Mucosa of descending colon (tissue), 3 donors: ENCODE data around the gene AOAH. TPM values are rescaled to one million over a fixed set of nuclear protein-coding genes. Genes with fewer than 3 reads are reported as not detected.

Experiments
- ATAC-seq: fragments of 200-7000 bp; cut with Tn5 transposase; one replicate; pipeline ENCODE4 v1.9.1; 2020; ENCODE audit warnings: mild to moderate bottlenecking, moderate library complexity
- DNase-seq, 3 donors: peaks; one replicate each; pipeline ENCODE4 v3.0.0-alpha.2; 2020
- H3K36me3 ChIP-seq: fragments of 200-600 bp; one replicate; pipeline ENCODE4 v1.8.0; 2021; ENCODE audit warnings: low read depth, mild to moderate bottlenecking
- H3K4me1 ChIP-seq: fragments of 200-600 bp; one replicate; pipeline ENCODE4 v1.8.0; 2021; ENCODE audit warnings: low read depth, mild to moderate bottlenecking
- H3K4me3 ChIP-seq: fragments of 200-600 bp; one replicate; pipeline ENCODE4 v1.8.0; 2021; ENCODE audit warnings: mild to moderate bottlenecking
- H3K9me3 ChIP-seq: fragments of 200-600 bp; one replicate; pipeline ENCODE4 v1.8.0; 2021; ENCODE audit warnings: mild to moderate bottlenecking
- intact Hi-C, 2 donors: fragments of 100-400 bp; cut with DNase I in 1 of 2; cut with micrococcal nuclease in 1 of 2; formaldehyde crosslinking; loops; one replicate each; pipeline versions ENCODE4 v1.11.0 to v1.11.1; 2022; cut with DNase I, micrococcal nuclease
- total RNA-seq, 3 donors: library from RNA; stranded (reverse); fragmentation: NEBNext Ultra II Directional in 2 of 3; extraction: Animal tissue kit (Norgen Biotek cat#: 25700) in 2 of 3; gene quantifications; one replicate each; pipeline versions ENCODE4 v1.2.1 to v1.2.4, GENCODE V29; 2021 to 2023
- TF ChIP-seq, protein P1 (sequence below): fragments of 200-600 bp; IDR thresholded peaks from one replicate; pipeline ENCODE4 v1.8.0; 2022; ENCODE audit warnings: antibody characterized with exemption, mild to moderate bottlenecking
- donor health status: DM: no; HTN: no; CAD: no; lungs with moderate emphysema.
- donor health status: DM: no; HTN: no; CAD: no.
- donor health status: DM: no; HTN: yes; CAD: no.

Gene AOAH
- total RNA-seq, 3 donors from 2014 or later: 15.7 to 36.1 (median 28.8) TPM

DNA sequence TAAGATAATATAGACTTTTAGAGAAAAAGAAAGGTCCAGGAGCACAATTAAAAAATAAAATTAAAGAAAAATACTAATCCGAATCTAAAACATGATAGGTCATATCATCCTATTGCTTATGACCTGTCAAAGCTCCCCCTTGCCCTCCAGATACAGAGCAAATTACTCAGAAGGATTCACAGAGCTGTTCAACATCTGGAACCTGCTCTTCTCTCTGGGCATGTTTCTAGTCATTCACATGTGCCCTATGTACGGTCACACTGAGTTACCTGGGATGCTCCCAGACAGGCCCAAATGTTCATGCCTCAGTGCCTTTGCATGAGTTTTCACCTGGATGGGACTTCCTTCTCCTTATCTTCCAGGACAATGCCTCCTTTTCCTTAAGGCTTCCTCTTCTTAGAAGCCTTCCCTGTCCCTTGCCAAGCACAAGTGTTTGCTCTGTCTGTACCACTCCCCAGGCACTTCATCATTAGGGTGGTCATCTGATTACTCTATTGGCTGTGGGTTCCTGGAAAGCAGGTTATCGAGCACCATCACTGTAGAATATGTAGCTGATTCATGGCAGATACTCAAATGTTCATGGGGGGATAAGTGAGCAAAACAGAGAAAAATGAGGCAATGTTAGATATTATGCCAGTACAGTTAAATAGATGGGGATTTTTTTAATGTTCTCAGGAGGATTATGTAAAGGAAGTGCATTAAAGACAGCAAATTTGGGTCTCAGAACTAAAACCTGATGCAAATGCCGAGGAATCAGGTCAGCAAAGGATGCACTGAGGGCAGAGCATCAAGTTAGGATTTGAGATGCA, 12.0 kb upstream of the AOAH start:
- TF ChIP-seq, protein P1, sequence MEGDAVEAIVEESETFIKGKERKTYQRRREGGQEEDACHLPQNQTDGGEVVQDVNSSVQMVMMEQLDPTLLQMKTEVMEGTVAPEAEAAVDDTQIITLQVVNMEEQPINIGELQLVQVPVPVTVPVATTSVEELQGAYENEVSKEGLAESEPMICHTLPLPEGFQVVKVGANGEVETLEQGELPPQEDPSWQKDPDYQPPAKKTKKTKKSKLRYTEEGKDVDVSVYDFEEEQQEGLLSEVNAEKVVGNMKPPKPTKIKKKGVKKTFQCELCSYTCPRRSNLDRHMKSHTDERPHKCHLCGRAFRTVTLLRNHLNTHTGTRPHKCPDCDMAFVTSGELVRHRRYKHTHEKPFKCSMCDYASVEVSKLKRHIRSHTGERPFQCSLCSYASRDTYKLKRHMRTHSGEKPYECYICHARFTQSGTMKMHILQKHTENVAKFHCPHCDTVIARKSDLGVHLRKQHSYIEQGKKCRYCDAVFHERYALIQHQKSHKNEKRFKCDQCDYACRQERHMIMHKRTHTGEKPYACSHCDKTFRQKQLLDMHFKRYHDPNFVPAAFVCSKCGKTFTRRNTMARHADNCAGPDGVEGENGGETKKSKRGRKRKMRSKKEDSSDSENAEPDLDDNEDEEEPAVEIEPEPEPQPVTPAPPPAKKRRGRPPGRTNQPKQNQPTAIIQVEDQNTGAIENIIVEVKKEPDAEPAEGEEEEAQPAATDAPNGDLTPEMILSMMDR: no peak
- ATAC-seq (peak; percentile 11), DNase-seq (no peak)
- no peaks in the 10 kb centered on the region for H3K9me3 ChIP-seq
- no peak overlapping the region for H3K4me3 ChIP-seq
- peaks cover 7% of the 10 kb centered on the region for H3K4me1 ChIP-seq
- no peaks in the 10 kb centered on the region for H3K36me3 ChIP-seq
- intact Hi-C loops: no loop called here

DNA sequence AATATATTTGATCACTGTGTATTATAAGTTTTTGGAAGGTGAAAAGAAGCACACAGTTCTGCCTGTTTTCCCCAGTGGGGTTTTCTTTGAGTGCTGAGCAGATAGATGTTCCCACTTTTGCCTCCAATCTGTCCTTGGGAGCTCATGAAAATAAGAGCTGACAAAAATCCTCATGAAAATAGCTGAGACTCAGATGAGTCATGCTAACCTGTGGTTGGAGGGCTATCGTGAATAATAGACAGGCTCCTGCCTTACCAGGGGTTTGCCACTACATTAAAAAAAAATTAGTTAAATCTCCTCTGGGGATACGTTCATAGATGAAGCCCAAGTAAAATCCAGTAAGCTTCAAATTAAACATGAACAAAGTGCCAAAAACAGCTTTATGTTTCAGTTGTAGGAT, 10.9 kb upstream of the AOAH start:
- Histone ChIP-seq H3K9me3 (no peaks in the 10 kb centered on the region), H3K4me3 (no peak overlapping the region), H3K36me3 (no peaks in the 10 kb centered on the region), H3K4me1 (peaks cover 7% of the 10 kb centered on the region)
- intact Hi-C loops: no loop called here
- no peak for DNase-seq
- no peak for ATAC-seq
- TF ChIP-seq, protein P1: no peak

DNA sequence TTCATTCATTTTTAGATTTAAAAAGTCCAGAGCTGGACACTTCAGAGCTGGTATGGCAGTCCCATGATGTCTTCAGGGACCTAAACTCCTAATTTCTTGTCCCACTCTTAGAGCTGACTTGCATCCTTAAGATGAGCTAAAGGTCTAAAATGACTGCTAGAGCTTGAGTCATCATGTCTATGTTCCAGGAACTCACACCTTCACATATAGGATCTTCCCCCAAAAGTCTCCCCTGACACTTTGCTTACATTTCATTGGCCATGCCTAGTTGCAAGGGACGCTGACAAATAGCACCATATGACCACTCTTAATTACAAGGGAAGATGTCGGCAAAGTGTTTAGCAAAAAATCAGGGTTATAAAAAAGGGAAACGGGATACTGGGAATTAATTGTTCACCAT, 10.4 kb upstream of the AOAH start:
- Histone ChIP-seq H3K4me3 (no peak overlapping the region), H3K4me1 (peaks cover 7% of the 10 kb centered on the region), H3K36me3 (no peaks in the 10 kb centered on the region), H3K9me3 (no peaks in the 10 kb centered on the region)
- ATAC-seq: no peak
- DNase-seq: no peak
- TF ChIP-seq, protein P1: no peak
- intact Hi-C loops: no loop called here

DNA sequence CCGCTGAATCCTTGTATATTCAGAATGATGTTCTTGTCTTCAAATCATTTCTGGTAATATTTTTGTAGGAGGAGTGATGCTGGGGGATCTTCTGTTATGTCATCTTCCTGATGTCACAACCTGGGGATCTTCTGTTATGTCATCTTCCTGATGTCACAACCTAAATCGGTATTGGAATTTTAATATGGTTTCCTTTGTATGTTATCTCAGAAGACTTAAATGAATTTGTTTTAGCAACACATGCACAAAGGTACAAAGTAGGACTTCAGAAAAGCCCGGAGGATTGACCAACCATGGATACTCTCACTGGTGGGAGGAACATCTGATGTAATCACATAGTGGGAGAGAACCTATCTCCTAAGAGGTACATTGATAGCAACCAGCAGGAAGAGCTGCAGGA, 9.1 kb upstream of the AOAH start:
- intact Hi-C loops: no loop called here
- no peak for DNase-seq
- H3K36me3 ChIP-seq: no peaks in the 10 kb centered on the region
- peaks cover 7% of the 10 kb centered on the region for H3K4me1 ChIP-seq
- H3K9me3 ChIP-seq: no peaks in the 10 kb centered on the region
- no peak overlapping the region for H3K4me3 ChIP-seq
- ATAC-seq: no peak
- TF ChIP-seq, protein P1: no peak

DNA sequence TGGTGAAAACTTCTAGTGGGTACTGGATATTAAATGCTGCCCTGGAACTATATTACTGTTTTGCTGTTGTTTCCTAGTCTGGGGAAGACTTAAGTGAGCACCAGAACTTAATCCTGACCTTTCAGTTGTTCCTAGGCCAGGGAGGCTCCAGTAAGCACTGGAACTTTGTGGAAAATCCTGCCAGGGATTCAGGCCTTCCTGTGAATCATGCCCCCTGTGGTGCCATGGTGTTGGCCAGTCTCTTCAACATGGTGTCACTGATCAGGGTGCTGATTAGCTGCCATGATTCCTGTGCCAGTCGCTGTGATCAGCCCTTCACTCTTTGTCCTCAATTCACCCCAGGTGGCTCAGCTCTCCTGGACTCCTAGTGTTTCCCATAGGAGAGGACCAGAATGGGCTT, 8.5 kb upstream of the AOAH start:
- no peak for DNase-seq
- intact Hi-C loops: no loop called here
- TF ChIP-seq, protein P1: no peak
- Histone ChIP-seq H3K36me3 (no peaks in the 10 kb centered on the region), H3K4me3 (no peak overlapping the region), H3K9me3 (no peaks in the 10 kb centered on the region), H3K4me1 (peaks cover 7% of the 10 kb centered on the region)
- no peak for ATAC-seq

DNA sequence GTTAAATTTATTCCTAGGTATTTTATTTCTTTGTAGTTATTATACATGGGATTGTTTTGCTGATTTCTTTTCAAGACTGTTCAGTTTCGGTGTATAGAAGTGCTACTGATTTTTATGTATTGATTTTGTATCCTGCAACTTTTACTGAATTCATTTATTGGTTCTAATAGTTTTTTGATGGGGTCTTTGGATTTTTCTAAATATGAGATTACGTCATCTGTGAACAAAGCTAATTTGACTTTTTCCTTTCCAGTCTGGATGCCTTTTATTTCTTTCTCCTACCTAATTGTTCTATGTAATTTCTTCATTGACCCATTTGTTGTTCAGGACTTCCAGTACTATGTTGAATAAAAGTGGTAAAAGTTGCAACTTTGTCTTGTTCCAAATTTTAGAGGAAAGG, 5.8 kb upstream of the AOAH start:
- Histone ChIP-seq H3K36me3 (no peaks in the 10 kb centered on the region), H3K9me3 (no peaks in the 10 kb centered on the region), H3K4me3 (no peak overlapping the region), H3K4me1 (no peaks in the 10 kb centered on the region)
- no peak for DNase-seq
- TF ChIP-seq, protein P1: no peak
- intact Hi-C loops: no loop called here
- no peak for ATAC-seq
